GM18873 (cell line): Measurements from ENCODE around the gene TMEM69.
"Not testable (repeated sequence)": the region's sequence is repeated elsewhere in the genome, so short reads cannot be mapped to it uniquely, and the experiment has no call there.

Source experiments
- ATAC-seq: cut with Tn5 transposase; IDR thresholded peaks from one replicate; pipeline ENCODE4 v1.9.1; 2021; ENCODE audit warnings: mild to moderate bottlenecking, moderate library complexity, moderate number of reproducible peaks; ENCODE audit not compliant: unreplicated experiment, low FRiP score

The TMEM69 gene

DNA sequence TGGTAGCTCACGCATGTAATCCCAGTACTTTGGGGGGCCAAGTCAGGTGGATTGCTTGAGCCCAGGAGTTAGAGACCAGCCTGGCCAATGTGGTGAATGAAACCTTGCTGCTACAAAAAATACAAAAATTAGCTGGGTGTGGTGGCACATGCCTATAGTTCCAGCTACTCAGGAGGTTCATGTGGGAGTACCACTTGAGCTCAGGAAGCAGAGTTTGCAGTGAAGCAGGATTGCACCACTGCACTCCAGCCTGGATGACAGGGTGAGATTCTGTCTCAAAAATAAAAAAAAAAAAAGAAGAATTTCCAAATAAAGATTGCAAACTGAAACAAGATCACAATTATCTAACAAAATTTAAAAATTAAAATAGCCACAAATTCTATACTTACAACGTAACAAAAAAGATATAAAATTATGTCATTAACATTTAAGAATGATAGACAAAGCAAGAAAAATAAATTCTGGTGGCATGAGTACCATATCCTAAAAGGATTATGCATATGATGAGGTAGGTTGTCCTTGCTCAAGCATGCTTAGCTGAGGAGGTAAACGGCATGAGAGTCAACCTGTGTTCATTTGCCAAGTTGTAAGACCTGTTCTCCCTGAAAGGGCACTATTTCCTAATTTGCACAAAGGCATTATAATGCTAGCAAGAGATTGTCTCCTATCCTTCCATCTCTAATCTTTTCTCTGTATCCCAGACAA lies 42.2 kb downstream of the TMEM69 start:
- no peak for ATAC-seq

DNA sequence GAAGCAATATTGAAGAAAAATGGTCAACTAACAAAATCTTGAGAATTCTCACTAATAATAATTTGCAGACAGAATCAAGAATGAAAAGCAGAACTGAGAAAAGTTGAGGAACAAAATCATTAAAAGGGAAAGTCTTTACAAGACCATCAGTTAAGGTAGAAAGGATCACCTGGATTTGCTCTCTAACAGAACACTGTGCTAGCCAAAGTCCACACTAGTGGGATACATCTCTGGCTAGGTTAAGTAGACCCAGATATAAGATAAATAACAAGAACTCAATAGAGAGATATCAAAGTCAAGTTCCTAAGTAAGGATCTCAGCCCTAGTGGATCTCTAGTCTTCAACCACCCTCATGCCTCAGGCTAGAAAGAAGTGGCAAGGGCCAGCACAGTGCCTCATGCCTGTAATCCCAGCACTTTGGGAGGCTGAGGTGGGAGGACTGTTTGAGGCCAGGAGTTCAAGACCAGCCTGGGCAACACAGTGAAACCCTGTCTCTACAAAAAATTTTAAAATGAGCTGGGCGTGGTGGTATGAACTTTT lies 42.9 kb downstream of the TMEM69 start:
- ATAC-seq = no peak

- no peak for ATAC-seq
Observed at GRCh38 chr1:45739137-45739536, 51.2 kb downstream of the TMEM69 start.

GRCh38 chr1:45739641-45740156 lies 51.7 kb downstream of the TMEM69 start:
- not testable (repeated sequence) for ATAC-seq
